Thoracic aorta (tissue), 2 donors: ENCODE measurements around the gene TMEM119. TPM values are rescaled to one million over a fixed set of nuclear protein-coding genes. Genes with fewer than 3 reads are reported as not detected.
"Not testable (repeated sequence)": the region's sequence is repeated elsewhere in the genome, so short reads cannot be mapped to it uniquely, and the experiment has no call there.

Experiments used
- ATAC-seq: fragments of 150-250 bp; one replicate; pipeline ENCODE4 v1.8.0; 2017; ENCODE audit warnings: low read depth; ENCODE audit not compliant: insufficient number of reproducible peaks, low FRiP score
- DNase-seq: peaks from one replicate; pipeline ENCODE4 v3.0.0-alpha.2; 2020; ENCODE audit warnings: low spot score
- H3K27ac ChIP-seq, 2 donors: fragments of 200-600 bp; sonication (generic); 1 replicate in 1 of 2; 2 replicates in 1 of 2; pipeline ENCODE4 v1.5.1; 2016; ENCODE audit warnings: mild to moderate bottlenecking in 2 of 2, moderate library complexity in 2 of 2
- H3K27me3 ChIP-seq: fragments of 200-600 bp; sonication (generic); replicated peaks from 2 replicates; pipeline ENCODE4 v1.6.0; 2016; ENCODE audit warnings: mild to moderate bottlenecking; ENCODE audit not compliant: insufficient read depth
- H3K36me3 ChIP-seq: fragments of 200-600 bp; sonication (generic); one replicate; pipeline ENCODE4 v1.5.1; 2016
- H3K4me1 ChIP-seq, 2 donors: fragments of 200-600 bp; sonication (generic); 1 replicate in 1 of 2; 2 replicates in 1 of 2; pipeline versions ENCODE4 v1.5.1 to v1.6.0; 2016; ENCODE audit warnings: low read depth in 2 of 2, mild to moderate bottlenecking in 1 of 2; ENCODE audit not compliant: control insufficient read depth in 1 of 2
- H3K4me3 ChIP-seq: fragments of 200-600 bp; sonication (generic); 2 replicates; pipeline ENCODE4 v1.5.1; 2016; ENCODE audit warnings: mild to moderate bottlenecking
- H3K9me3 ChIP-seq: fragments of 200-600 bp; sonication (generic); 2 replicates; pipeline ENCODE4 v1.5.1; 2016
- total RNA-seq, 2 donors: library from RNA; depleted of rRNA; stranded (reverse); fragments of >200 nt; gene quantifications; one replicate each; pipeline versions ENCODE4 v1.1.0 to v1.2.3, GENCODE V29; 2016
- TF ChIP-seq, protein P1 (sequence below): fragments of 200-600 bp; sonication (generic); IDR thresholded peaks from one replicate; pipeline ENCODE4 v1.5.1; 2019; ENCODE audit warnings: antibody characterized with exemption

TMEM119 gene
- total RNA-seq, 2 donors from 2014 or later = 4.1 to 4.6 TPM

GRCh38 chr12:108577458-108577857 is 20.4 kb downstream of the TMEM119 start:
- Histone ChIP-seq H3K9me3 (no peaks in the 10 kb centered on the region), H3K36me3 (no peaks in the 10 kb centered on the region), H3K4me1 (no peaks in the 10 kb centered on the region), H3K4me3 (no peak overlapping the region), H3K27ac (no peak overlapping the region), H3K27me3 (no peaks in the 10 kb centered on the region)
- DNase-seq = no peak
- TF ChIP-seq, protein P1, sequence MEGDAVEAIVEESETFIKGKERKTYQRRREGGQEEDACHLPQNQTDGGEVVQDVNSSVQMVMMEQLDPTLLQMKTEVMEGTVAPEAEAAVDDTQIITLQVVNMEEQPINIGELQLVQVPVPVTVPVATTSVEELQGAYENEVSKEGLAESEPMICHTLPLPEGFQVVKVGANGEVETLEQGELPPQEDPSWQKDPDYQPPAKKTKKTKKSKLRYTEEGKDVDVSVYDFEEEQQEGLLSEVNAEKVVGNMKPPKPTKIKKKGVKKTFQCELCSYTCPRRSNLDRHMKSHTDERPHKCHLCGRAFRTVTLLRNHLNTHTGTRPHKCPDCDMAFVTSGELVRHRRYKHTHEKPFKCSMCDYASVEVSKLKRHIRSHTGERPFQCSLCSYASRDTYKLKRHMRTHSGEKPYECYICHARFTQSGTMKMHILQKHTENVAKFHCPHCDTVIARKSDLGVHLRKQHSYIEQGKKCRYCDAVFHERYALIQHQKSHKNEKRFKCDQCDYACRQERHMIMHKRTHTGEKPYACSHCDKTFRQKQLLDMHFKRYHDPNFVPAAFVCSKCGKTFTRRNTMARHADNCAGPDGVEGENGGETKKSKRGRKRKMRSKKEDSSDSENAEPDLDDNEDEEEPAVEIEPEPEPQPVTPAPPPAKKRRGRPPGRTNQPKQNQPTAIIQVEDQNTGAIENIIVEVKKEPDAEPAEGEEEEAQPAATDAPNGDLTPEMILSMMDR = no peak
- ATAC-seq = no peak

DNA sequence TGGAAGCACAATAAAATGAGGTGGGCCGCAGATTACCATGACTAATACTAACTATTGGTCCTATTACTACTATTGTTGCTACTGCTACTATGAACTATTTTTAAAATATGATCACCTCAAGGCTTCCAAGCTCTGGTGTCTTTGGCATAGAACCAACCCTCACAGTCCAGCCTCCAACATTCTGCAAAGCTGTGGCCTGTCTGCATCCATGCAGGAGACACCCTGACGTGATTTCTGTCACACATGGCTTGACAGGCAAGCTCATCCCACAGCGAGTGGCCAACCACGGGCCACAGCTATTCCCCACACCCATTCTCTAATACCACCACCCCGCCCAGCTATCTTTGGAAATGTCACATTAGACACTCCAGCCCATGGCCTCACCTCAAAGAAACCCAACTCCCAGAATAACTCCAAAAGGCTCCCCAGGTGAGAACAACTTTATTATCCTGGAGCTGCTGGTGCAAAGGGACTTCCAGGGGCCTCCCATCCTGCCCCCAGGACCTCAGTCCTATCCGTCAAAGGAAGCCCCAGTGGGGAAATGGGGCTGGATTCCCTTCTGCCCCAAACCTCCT is 21.1 kb downstream of the TMEM119 start:
- DNase-seq (no peak), ATAC-seq (no peak)
- Histone ChIP-seq H3K27me3 (no peaks in the 10 kb centered on the region), H3K4me3 (no peak overlapping the region), H3K27ac (no peak overlapping the region), H3K36me3 (no peaks in the 10 kb centered on the region), H3K9me3 (no peaks in the 10 kb centered on the region), H3K4me1 (no peaks in the 10 kb centered on the region)
- TF ChIP-seq, protein P1 = no peak

DNA sequence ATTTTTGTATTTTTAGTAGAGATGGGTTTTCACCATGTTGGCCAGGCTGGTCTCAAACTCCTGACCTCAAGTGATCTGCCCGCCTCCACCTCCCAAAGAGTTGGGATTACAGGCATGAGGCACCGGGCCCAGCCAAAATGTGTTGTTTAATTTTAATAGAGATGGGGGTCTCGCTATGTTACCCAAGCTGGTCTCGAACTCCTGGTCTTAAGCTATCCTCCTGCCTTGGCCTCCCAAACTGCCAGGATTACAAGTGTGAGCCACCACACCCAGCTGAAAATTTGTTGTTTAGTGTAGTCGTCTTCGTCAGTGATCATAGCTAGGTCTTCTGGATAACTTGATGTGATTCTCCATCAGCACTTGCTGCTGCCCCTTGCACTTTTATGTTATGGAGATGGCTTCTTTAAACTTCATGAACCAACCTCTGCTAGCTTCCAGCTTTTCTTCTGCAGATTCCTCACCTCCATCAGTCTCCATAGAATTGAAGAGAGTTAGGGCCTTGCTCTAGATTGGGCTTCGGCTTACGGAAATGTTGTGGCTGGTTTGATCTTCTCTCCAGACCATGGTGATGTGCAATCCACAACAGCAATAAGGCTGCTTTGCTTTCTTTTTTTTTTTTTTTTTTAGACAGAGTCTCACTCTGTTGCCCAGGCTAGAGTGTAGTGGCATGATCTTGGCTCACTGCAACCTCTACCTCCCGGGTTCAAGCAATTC is 22.5 kb downstream of the TMEM119 start:
- Histone ChIP-seq H3K9me3 (no peaks in the 10 kb centered on the region), H3K36me3 (no peaks in the 10 kb centered on the region), H3K4me1 (no peaks in the 10 kb centered on the region), H3K27ac (no peak overlapping the region), H3K27me3 (no peaks in the 10 kb centered on the region), H3K4me3 (no peak overlapping the region)
- DNase-seq (no peak), ATAC-seq (no peak)
- TF ChIP-seq, protein P1 = no peak

DNA sequence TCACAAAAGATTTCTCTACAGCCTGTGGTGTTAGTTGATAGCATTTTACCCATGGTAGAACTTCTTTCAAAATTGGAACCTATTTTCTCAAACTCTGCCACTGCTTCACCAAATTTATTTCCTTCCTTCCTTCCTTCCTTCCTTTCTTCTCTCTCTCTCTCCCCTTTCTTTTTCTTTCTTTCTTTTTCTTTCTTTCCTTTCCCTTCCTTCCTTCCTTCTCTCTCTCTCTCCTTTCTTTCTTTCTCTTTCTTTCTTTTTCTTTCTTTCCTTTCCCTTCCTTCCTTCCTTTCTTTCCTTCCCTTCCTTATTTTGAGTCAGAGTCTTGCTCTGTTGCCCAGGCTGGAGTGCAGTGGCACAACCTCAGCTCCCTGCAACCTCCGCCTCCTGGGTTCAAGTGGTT is 23.6 kb downstream of the TMEM119 start:
- DNase-seq, ATAC-seq: not testable (repeated sequence)

DNA sequence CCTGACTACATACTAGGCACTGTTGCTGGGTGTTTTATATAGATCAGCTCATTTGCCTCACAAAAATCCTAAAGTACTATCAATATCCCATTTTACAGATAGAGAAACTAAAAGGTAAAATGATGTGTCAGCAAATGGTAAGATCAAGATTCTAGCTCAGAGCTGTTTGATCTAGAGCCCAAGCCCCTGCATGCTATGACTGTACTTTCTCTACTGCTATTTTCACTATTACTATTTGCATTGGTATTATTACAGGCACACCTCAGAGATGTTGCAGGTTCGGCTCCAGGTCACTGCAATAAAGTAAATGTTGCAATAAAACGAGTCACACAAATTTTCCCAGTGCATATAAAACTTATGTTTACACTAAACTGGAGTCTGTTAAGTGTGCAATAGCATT is 24.6 kb downstream of the TMEM119 start:
- H3K27me3 ChIP-seq = no peaks in the 10 kb centered on the region
- no peak for ATAC-seq
- no peak for DNase-seq
- H3K9me3 ChIP-seq = no peaks in the 10 kb centered on the region
- H3K27ac ChIP-seq = no peak overlapping the region
- TF ChIP-seq, protein P1 = no peak
- peaks cover 5% of the 10 kb centered on the region for H3K36me3 ChIP-seq
- H3K4me3 ChIP-seq = no peak overlapping the region
- H3K4me1 ChIP-seq = no peaks in the 10 kb centered on the region

More for the DNA sequence above, 23.6 kb downstream of the TMEM119 start:
- not testable (repeated sequence) for H3K27me3 ChIP-seq, H3K4me1 ChIP-seq, H3K4me3 ChIP-seq, H3K36me3 ChIP-seq, H3K9me3 ChIP-seq, H3K27ac ChIP-seq
